Uterus (tissue), 2 donors: ENCODE data around the gene TMEM11.

Experiments
- POLR2A ChIP-seq, 2 donors: fragments of 450-650 bp; IDR thresholded peaks; one replicate each; pipeline ENCODE4 v1.6.1; 2016; ENCODE audit warnings: antibody characterized with exemption in 2 of 2, mild to moderate bottlenecking in 1 of 2, moderate library complexity in 1 of 2
- TF ChIP-seq, protein P1 (sequence below), 4 experiments: fragments of 200-600 bp in 2 of 4; fragments of 450-650 bp in 2 of 4; sonication (generic) in 2 of 4; IDR thresholded peaks; one replicate each; pipeline ENCODE4 v1.5.1; 2016 to 2019; ENCODE audit warnings: antibody characterized with exemption in 4 of 4, mild to moderate bottlenecking in 2 of 4, moderate library complexity in 1 of 4

DNA sequence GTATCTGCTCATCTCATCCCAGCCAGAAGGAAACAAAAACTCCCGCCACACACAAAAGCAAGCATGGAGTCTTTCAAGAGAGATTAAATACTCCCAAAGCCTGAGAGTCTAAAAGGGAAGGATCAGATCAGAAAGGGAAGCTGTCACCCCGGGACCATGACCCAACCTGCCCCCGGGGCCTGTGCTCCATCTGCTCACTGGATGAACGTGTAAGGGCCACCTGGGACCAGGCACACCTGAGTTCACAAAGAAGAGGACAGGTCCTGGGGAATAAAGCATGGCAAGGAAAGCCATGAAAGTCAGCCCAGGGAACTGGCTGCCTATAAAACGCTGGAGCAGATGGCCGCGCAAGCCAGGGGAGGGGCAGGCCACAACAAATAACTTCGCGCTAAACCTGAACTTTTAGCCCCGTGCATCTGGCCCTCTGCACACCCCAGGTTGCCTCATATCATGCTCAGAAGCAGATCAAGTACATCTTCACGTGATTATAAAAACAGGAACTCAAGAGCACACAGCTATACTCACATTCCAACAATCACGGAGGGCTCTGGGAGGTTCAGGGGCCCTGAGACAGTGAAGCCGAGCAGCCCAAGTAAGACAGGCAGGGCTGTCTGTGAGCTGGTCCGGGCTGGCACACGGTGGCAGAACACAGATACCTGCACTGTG is 3.4 kb downstream of the TMEM11 start:
- TF ChIP-seq, protein P1, sequence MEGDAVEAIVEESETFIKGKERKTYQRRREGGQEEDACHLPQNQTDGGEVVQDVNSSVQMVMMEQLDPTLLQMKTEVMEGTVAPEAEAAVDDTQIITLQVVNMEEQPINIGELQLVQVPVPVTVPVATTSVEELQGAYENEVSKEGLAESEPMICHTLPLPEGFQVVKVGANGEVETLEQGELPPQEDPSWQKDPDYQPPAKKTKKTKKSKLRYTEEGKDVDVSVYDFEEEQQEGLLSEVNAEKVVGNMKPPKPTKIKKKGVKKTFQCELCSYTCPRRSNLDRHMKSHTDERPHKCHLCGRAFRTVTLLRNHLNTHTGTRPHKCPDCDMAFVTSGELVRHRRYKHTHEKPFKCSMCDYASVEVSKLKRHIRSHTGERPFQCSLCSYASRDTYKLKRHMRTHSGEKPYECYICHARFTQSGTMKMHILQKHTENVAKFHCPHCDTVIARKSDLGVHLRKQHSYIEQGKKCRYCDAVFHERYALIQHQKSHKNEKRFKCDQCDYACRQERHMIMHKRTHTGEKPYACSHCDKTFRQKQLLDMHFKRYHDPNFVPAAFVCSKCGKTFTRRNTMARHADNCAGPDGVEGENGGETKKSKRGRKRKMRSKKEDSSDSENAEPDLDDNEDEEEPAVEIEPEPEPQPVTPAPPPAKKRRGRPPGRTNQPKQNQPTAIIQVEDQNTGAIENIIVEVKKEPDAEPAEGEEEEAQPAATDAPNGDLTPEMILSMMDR (IDR thresholded peaks at IDR 0.05), result no peak
- TF ChIP-seq POLR2A (IDR thresholded peaks at IDR 0.05), result no peak
